GM12878 (cell line): ENCODE measurements around the gene LIF. TPM values are rescaled to one million over a fixed set of nuclear protein-coding genes. Genes with fewer than 3 reads are reported as not detected.

Source experiments
- ATAC-seq: fragments of 200-7000 bp; cut with Tn5 transposase; 3 replicates; pipeline ENCODE4 v1.9.1; 2020; ENCODE audit warnings: mild to moderate bottlenecking, moderate library complexity
- BruUV-seq: library from RNA; stranded (reverse); fragments of 400-500 nt; replicated peaks from 2 replicates; lab custom pipeline; 2021; lab: Mats Ljungman, UMichigan
- CTCF ChIA-PET: fragments of 300-600 bp; sonication (Branson Sonifier 250); formaldehyde crosslinking; extraction: SDS; loops from one replicate; lab custom pipeline; 2021; ENCODE audit warnings: inconsistent platforms; lab: Yijun Ruan, JAX
- POLR2A ChIA-PET: fragments of 350-600 bp; formaldehyde crosslinking; extraction: SDS; loops from one replicate; lab custom pipeline; 2021; ENCODE audit warnings: inconsistent platforms; lab: Charles Lee
- RAD21 ChIA-PET: fragments of 300-600 bp; sonication (Branson Sonifier 250); formaldehyde crosslinking; loops from one replicate; lab custom pipeline; 2023; ENCODE audit warnings: antibody characterized with exemption; ENCODE audit not compliant: unreplicated experiment; lab: Charles Lee
- SMC1A ChIA-PET: fragments of 300-600 bp; sonication (Branson Sonifier 250); formaldehyde crosslinking; loops from one replicate; lab custom pipeline; 2023; ENCODE audit not compliant: unreplicated experiment, uncharacterized antibody; lab: Charles Lee
- DNase-seq: peaks from one replicate; pipeline ENCODE4 v3.0.0-alpha.2; 2011; ENCODE audit warnings: low read depth, low spot score
- FAIRE-seq: peaks from 3 replicates; lab custom pipeline; 2011; peaks lifted over from hg19 to GRCh38; lab: Jason Lieb, UNC
- H2AFZ ChIP-seq: 2 replicates; pipeline ENCODE4 v1.6.0; 2011; ENCODE audit warnings: low read depth, low read length, control low read depth; ENCODE audit not compliant: control insufficient read depth
- H3K27ac ChIP-seq: 2 replicates; pipeline ENCODE4 v1.5.1; 2011; ENCODE audit warnings: control low read depth; ENCODE audit not compliant: control insufficient read depth, insufficient read depth
- H3K27me3 ChIP-seq, 2 experiments: replicated peaks in 1 of 2; 2 replicates each; pipeline versions ENCODE4 v1.6.0 to v1.6.1; 2011; ENCODE audit warnings: low read length in 1 of 2; ENCODE audit not compliant: control insufficient read depth in 2 of 2, insufficient read depth in 2 of 2
- H3K36me3 ChIP-seq, 2 experiments: 2 replicates each; pipeline ENCODE4 v1.5.1; 2011; ENCODE audit warnings: low read length in 1 of 2; ENCODE audit not compliant: control insufficient read depth in 2 of 2, insufficient read depth in 2 of 2
- H3K4me1 ChIP-seq: 2 replicates; pipeline ENCODE4 v1.6.1; 2011; ENCODE audit warnings: mild to moderate bottlenecking, low read length, moderate library complexity, mixed read lengths; ENCODE audit not compliant: control insufficient read depth, insufficient read depth
- H3K4me2 ChIP-seq: 2 replicates; pipeline ENCODE4 v1.6.0; 2011; ENCODE audit warnings: control low read depth; ENCODE audit not compliant: control insufficient read depth, insufficient read depth
- H3K4me3 ChIP-seq: fragments of 200-600 bp; sonication (generic); 2 replicates; pipeline ENCODE4 v1.5.1; 2016
- H3K79me2 ChIP-seq: 2 replicates; pipeline ENCODE4 v1.6.0; 2011; ENCODE audit warnings: low read length; ENCODE audit not compliant: control insufficient read depth, insufficient read depth
- H3K9ac ChIP-seq: 2 replicates; pipeline ENCODE4 v1.8.0; 2011; ENCODE audit warnings: low read length, control low read depth, mixed read lengths; ENCODE audit not compliant: control insufficient read depth, insufficient read depth
- H3K9me3 ChIP-seq: replicated peaks from 3 replicates; pipeline ENCODE4 v1.5.1; 2011; ENCODE audit warnings: mild to moderate bottlenecking, low read length; ENCODE audit not compliant: control insufficient read depth, insufficient read depth
- H4K20me1 ChIP-seq: 2 replicates; pipeline ENCODE4 v1.6.0; 2011; ENCODE audit not compliant: control insufficient read depth, insufficient read depth
- BHLHE40 ChIP-seq, 2 experiments: fragments of 450-650 bp in 1 of 2; IDR thresholded peaks; 2 replicates each; pipeline ENCODE4 v1.6.1; 2011 to 2017; ENCODE audit warnings: low read depth in 2 of 2, borderline replicate concordance in 1 of 2, improper control_type of control experiment in 1 of 2, low read length in 1 of 2, mild to moderate bottlenecking in 1 of 2
- DPF2 ChIP-seq: fragments of 450-650 bp; IDR thresholded peaks from 2 replicates; pipeline ENCODE4 v1.6.1; 2017; ENCODE audit warnings: mild to moderate bottlenecking
- EED ChIP-seq: sonication (generic); IDR thresholded peaks from 2 replicates; pipeline ENCODE4 v1.6.1; 2016; ENCODE audit warnings: antibody characterized with exemption, low read depth
- ELK1 ChIP-seq: IDR thresholded peaks from 2 replicates; pipeline ENCODE4 v1.6.1; 2012; ENCODE audit warnings: low read depth, low read length, improper control_type of control experiment
- ETV6 ChIP-seq, 2 experiments: fragments of 450-650 bp in 1 of 2; IDR thresholded peaks in 1 of 2; conservative IDR thresholded peaks in 1 of 2; 2 replicates each; pipeline ENCODE4 v1.6.1; 2014; ENCODE audit warnings: antibody characterized with exemption in 1 of 2, borderline replicate concordance in 1 of 2, low read depth in 1 of 2, mild to moderate bottlenecking in 1 of 2, moderate library complexity in 1 of 2
- GATAD2B ChIP-seq: fragments of 450-650 bp; conservative IDR thresholded peaks from 2 replicates; pipeline ENCODE4 v1.6.1; 2017; ENCODE audit warnings: low read depth, mild to moderate bottlenecking, moderate library complexity
- IKZF1 ChIP-seq: fragments of 450-650 bp; conservative IDR thresholded peaks from 2 replicates; pipeline ENCODE4 v1.6.1; 2017; ENCODE audit warnings: antibody characterized with exemption, mild to moderate bottlenecking
- IKZF2 ChIP-seq, 2 experiments: fragments of 450-650 bp; IDR thresholded peaks; 2 replicates each; pipeline ENCODE4 v1.6.1; 2017; ENCODE audit warnings: mild to moderate bottlenecking in 2 of 2, moderate library complexity in 2 of 2
- MTA2 ChIP-seq: fragments of 450-650 bp; IDR thresholded peaks from 2 replicates; pipeline ENCODE4 v1.6.1; 2016; ENCODE audit warnings: low read depth, mild to moderate bottlenecking, moderate library complexity
- MYB ChIP-seq: fragments of 150-350 bp; IDR thresholded peaks from 2 replicates; pipeline ENCODE4 v1.6.1; 2014; ENCODE audit warnings: mild to moderate bottlenecking, low read depth, low read length, borderline replicate concordance
- STAT1 ChIP-seq: fragments of 450-650 bp; conservative IDR thresholded peaks from 2 replicates; pipeline ENCODE4 v1.6.1; 2014; ENCODE audit warnings: antibody characterized with exemption, mild to moderate bottlenecking
- SUPT20H ChIP-seq: IDR thresholded peaks from 2 replicates; pipeline ENCODE4 v1.6.1; 2011; ENCODE audit warnings: low read depth, mild to moderate bottlenecking, low read length, moderate library complexity, borderline replicate concordance; ENCODE audit not compliant: control insufficient read depth
- TARDBP ChIP-seq: IDR thresholded peaks from 2 replicates; pipeline ENCODE4 v1.6.1; 2016; ENCODE audit warnings: borderline replicate concordance
- TCF3 ChIP-seq: IDR thresholded peaks from 2 replicates; pipeline ENCODE4 v1.6.1; 2012; ENCODE audit warnings: low read depth, mild to moderate bottlenecking, low read length, borderline replicate concordance; ENCODE audit not compliant: insufficient read depth
- ZBED1 ChIP-seq: IDR thresholded peaks from 2 replicates; pipeline ENCODE4 v1.6.1; 2016; ENCODE audit warnings: borderline replicate concordance
- ZNF24 ChIP-seq: fragments of 450-650 bp; IDR thresholded peaks from 2 replicates; pipeline ENCODE4 v1.6.1; 2017; ENCODE audit warnings: antibody characterized with exemption, mild to moderate bottlenecking
- WGBS: methylation state at CpG from one replicate; pipeline ENCODE4 v1.1.6; 2016; ENCODE audit warnings: low lambda C conversion rate; ENCODE audit not compliant: insufficient replicate concordance, insufficient coverage; ENCODE audit errors: missing lambda C conversion rate; 5-methylcytosine and 5-hydroxymethylcytosine counted together
- in situ Hi-C: fragments of 300-500 bp; cut with MboI; formaldehyde crosslinking; loops from 9 replicates; pipeline ENCODE4 v1.14.3; 2018; ENCODE audit warnings: mixed read lengths
- intact Hi-C: fragments of 100-400 bp; cut with micrococcal nuclease; formaldehyde crosslinking; loops from one replicate; pipeline ENCODE4 v1.14.2; 2022; ENCODE audit not compliant: unreplicated experiment
- polyA plus RNA-seq, 11 experiments: library from polyadenylated mRNA; depleted of rRNA in 4 of 11; unstranded in 6 of 11; stranded (reverse) in 5 of 11; fragments of >200 nt; fragmentation: Nextera tagmentation in 4 of 11; fragmentation: Illumina TruSeq in 1 of 11; extraction: Ambion mirVana in 4 of 11; extraction: Trizol in 1 of 11; gene quantifications; 1 replicate in 1 of 11; 2 replicates in 10 of 11; pipeline versions ENCODE4 v1.2.1 to v1.2.3, GENCODE V29; 2011 to 2016; ENCODE audit warnings: inconsistent platforms in 2 of 11, missing spikeins in 2 of 11, low read depth in 1 of 11
- total RNA-seq, 4 experiments: library from RNA; depleted of rRNA in 3 of 4; stranded (reverse); fragments of >200 nt in 3 of 4; fragmentation: Illumina TruSeq in 1 of 4; extraction: Trizol in 1 of 4; gene quantifications; 2 replicates each; pipeline versions ENCODE4 v1.2.1 to v1.2.3, GENCODE V29; 2013 to 2021

Gene LIF
- total and polyA plus RNA-seq, 10 of the 15 experiments (the other 5 are each of a cell fraction or from before 2014, with no cell fraction given): 0.05 to 3.4 (median 0.97) TPM

GRCh38 chr22:30222321-30222720 lies 24.2 kb downstream of the LIF start:
- in situ Hi-C loops (no loop called here), intact Hi-C loops (no loop called here)
- TF ChIP-seq SUPT20H (no peak), STAT1 (no peak), ELK1 (no peak)
- no peaks in the 10 kb centered on the region for H3K27me3 ChIP-seq
- RAD21 ChIA-PET: no interaction called here
- H3K4me2 ChIP-seq: no peak overlapping the region
- H3K9me3 ChIP-seq: no peaks in the 10 kb centered on the region
- H3K36me3 ChIP-seq: no peaks in the 10 kb centered on the region
- no peak overlapping the region for H3K9ac ChIP-seq
- no peak overlapping the region for H3K4me3 ChIP-seq
- POLR2A ChIA-PET: interaction anchor here (0.5 kb wide), 1 partner anchor 36 kb away, joined by 3 read pairs; no protein-coding TSS in a partner anchor
- no TSS peak for BruUV-seq
- CTCF ChIA-PET: no interaction called here
- peaks cover 25% of the 10 kb centered on the region for H3K4me1 ChIP-seq
- no peaks in the 10 kb centered on the region for H3K79me2 ChIP-seq
- SMC1A ChIA-PET: no interaction called here
- ATAC-seq (no peak), FAIRE-seq (no peak), DNase-seq (no peak)
- H4K20me1 ChIP-seq: no peaks in the 10 kb centered on the region
- H2AFZ ChIP-seq: no peak overlapping the region
- H3K27ac ChIP-seq: no peak overlapping the region
- 55% methylated on average over 4 of the region's 4 CpGs for WGBS

DNA sequence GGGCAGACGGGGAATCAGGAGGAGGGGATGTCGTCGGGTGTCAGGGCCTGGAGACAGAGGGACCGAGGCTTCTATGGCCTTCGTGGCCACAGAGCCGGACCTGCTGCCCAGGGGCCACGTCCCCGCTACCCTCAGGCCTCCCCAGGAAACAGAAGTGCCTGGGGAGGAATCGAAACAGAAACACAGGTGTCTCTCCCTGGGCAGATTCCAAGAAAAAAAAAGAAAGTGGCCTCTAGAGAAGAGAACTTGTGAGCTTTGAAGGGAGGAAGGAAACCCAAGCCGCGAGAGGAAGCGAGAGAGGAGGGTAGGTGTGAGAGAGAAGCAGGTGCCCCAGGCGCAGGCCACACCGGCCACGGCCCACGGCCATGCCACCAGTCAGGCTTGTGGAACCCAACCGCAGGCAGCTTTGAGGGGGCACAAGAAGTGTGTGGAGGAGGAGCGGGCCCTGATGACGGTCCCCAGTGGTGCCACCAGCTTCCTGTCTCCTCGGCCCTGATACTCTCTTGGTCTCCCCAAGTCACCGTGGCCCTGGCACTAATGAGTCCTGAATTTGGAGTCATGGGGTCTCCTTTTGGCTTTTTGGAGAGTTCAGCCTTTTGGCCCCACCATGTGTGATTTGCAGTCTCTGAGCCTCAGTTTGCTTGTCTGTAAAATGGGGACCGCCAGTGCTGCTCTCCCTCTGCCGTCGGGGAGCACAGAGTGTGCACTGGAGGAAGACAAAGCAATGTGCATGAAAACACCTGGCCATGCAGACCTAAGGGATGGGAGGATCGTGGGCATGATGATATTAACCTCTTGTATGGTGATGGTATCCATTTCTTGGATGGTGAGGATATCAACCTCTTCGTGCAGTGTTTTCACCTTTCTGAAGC lies 25.2 kb downstream of the LIF start:
- CTCF ChIA-PET: no interaction called here
- no peak overlapping the region for H3K27ac ChIP-seq
- SMC1A ChIA-PET: no interaction called here
- H3K79me2 ChIP-seq: no peaks in the 10 kb centered on the region
- ATAC-seq (peak; percentile 75), FAIRE-seq (peak; percentile 76), DNase-seq (peak; percentile 56)
- RAD21 ChIA-PET: no interaction called here
- H3K9me3 ChIP-seq: no peaks in the 10 kb centered on the region
- H2AFZ ChIP-seq: no peak overlapping the region
- no TSS peak for BruUV-seq
- no peaks in the 10 kb centered on the region for H3K27me3 ChIP-seq
- WGBS: 20% methylated on average over 24 of the region's 26 CpGs
- no peak overlapping the region; the same call in 1 of the 2 replicates for H3K9ac ChIP-seq
- H3K36me3 ChIP-seq: no peaks in the 10 kb centered on the region
- no peak overlapping the region for H3K4me3 ChIP-seq
- in situ Hi-C loops (no loop called here), intact Hi-C loops (no loop called here)
- peak overlapping the region; percentile 51 for H3K4me2 ChIP-seq
- peaks cover 25% of the 10 kb centered on the region for H3K4me1 ChIP-seq
- POLR2A ChIA-PET: interaction anchor here (0.5 kb wide), 1 partner anchor 35 kb away, joined by 3 read pairs; no protein-coding TSS in a partner anchor
- H4K20me1 ChIP-seq: no peaks in the 10 kb centered on the region
- TF ChIP-seq MTA2 (peak; percentile 44; the same call in 1 of the 2 replicates), TCF3 (0 out of 2 replicates have a peak, but pooled peaks have one; percentile 26), DPF2 (peak; percentile 57; the same call in 1 of the 2 replicates), TARDBP (no peak), IKZF2 (IDR thresholded peaks at IDR 0.05) (peak; percentile 78 to 80; a peak in 3 of 4 replicates), ZBED1 (no peak), GATAD2B (0 out of 2 replicates have a peak, but pooled peaks have one; percentile 47), MYB (no peak), EED (peak; percentile 77; the same call in 1 of the 2 replicates), BHLHE40 (IDR thresholded peaks at IDR 0.05; ENCODE audit: borderline replicate concordance in 1 of 2, low read depth in 2 of 2, low read length in 1 of 2) (peak; percentile 20 to 55; a peak in 1 of 4 replicates), IKZF1 (peak; percentile 85), ZNF24 (no peak), ETV6 (conservative IDR thresholded peaks at IDR 0.05 in 1 of 2, IDR thresholded peaks at IDR 0.05 in 1 of 2; ENCODE audit: borderline replicate concordance in 1 of 2, low read depth in 1 of 2) (peak in 1 of 2 experiments; percentile 71; a peak in 2 of 4 replicates)
